ENCODE data around the gene FAM227A. TPM values are rescaled to one million over a fixed set of nuclear protein-coding genes. Genes with fewer than 3 reads are reported as not detected.

Gene FAM227A
- total and polyA plus RNA-seq, 2 of the 13 experiments (the other 11 are each of a cell fraction or from before 2014, with no cell fraction given) = 1.0 to 1.5 TPM

GRCh38 chr22:38694049-38694448, 37.9 kb upstream of the FAM227A start (continued):
- no peak for TF ChIP-seq AHR (CRISPR knock-in tag; IDR thresholded peaks at IDR 0.05)
- no peak for TF ChIP-seq MXD1 (CRISPR knock-in tag; IDR thresholded peaks at IDR 0.05)

GRCh38 chr22:38689651-38690050, 33.5 kb upstream of the FAM227A start:
- no TSS peak for BruUV-seq (replicated peaks)

More at GRCh38 chr22:38689651-38690050, 33.5 kb upstream of the FAM227A start:
- TF ChIP-seq MED13 (CRISPR knock-in tag; IDR thresholded peaks at IDR 0.05) (no peak), ZNF768 (CRISPR knock-in tag; IDR thresholded peaks at IDR 0.05) (no peak), SP2 (CRISPR knock-in tag; IDR thresholded peaks at IDR 0.05) (no peak), ZNF382 (CRISPR knock-in tag; IDR thresholded peaks at IDR 0.05; ENCODE audit: borderline replicate concordance) (no peak), ZNF772 (CRISPR knock-in tag; IDR thresholded peaks at IDR 0.05) (no peak), GMEB2 (CRISPR knock-in tag; IDR thresholded peaks at IDR 0.05; ENCODE audit: low read depth) (no peak)
- FAIRE-seq (no peak), ATAC-seq (no peak), DNase-seq (ENCODE audit: low spot score) (no peak)
- in situ Hi-C loops (cut with HindIII; ENCODE audit: extremely low pct_ligation_motif_present, low pct_unique_long_range_greater_than_20kb) (no loop called here), intact Hi-C loops (cut with micrococcal nuclease; ENCODE audit: unreplicated experiment) (no loop called here)
- 93% methylated on average over 1 of the region's 1 CpG for whole genome bisulfite sequencing (ENCODE audit: low lambda C conversion rate)
- Histone ChIP-seq H3K79me2 (ENCODE audit: insufficient read depth, low read length) (peaks cover 19% of the 10 kb centered on the region), H3K9ac (ENCODE audit: insufficient read depth, low read depth, low read length) (no peak overlapping the region), H3K9me3 (ENCODE audit: low read length) (no peaks in the 10 kb centered on the region), H3K36me3 (replicated peaks in 1 of 2; ENCODE audit: control insufficient read depth in 1 of 2, insufficient read depth in 2 of 2, low read length in 2 of 2) (peaks cover 20 to 42% of the 10 kb centered on the region in 2 experiments), H2AFZ (ENCODE audit: low read length) (no peak overlapping the region), H3K4me3 (replicated peaks in 1 of 3; ENCODE audit: insufficient read depth in 1 of 3, low read depth in 2 of 3, low read length in 3 of 3) (no peak overlapping the region), H3K27ac (ENCODE audit: extremely low read length, insufficient read depth, low read length) (no peak overlapping the region), H4K20me1 (ENCODE audit: insufficient read depth, low read length) (no peaks in the 10 kb centered on the region), H3K4me1 (ENCODE audit: insufficient read depth, low read length) (peaks cover 24% of the 10 kb centered on the region), H3K4me2 (ENCODE audit: low read depth, low read length) (no peak overlapping the region), H3K27me3 (ENCODE audit: control insufficient read depth in 1 of 2, insufficient read depth in 2 of 2, low read length in 2 of 2) (no peaks in the 10 kb centered on the region)
- POLR2A ChIA-PET = no interaction called here
- CTCF ChIA-PET (ENCODE audit: low intra/inter-chr PET ratio, low total read pairs) = no interaction called here

All from HepG2 (cell line).